Dedifferentiated amniotic fluid mesenchymal stem cell (primary cell): ENCODE measurements around the gene CIDEB.
A peak's percentile ranks its signal among the peaks of the same experiment; 100 is the strongest.

Experiments used
- DNase-seq: peaks from one replicate; pipeline ENCODE4 v3.0.0-alpha.2; 2016; ENCODE audit errors: extremely low spot score

Gene CIDEB

DNA sequence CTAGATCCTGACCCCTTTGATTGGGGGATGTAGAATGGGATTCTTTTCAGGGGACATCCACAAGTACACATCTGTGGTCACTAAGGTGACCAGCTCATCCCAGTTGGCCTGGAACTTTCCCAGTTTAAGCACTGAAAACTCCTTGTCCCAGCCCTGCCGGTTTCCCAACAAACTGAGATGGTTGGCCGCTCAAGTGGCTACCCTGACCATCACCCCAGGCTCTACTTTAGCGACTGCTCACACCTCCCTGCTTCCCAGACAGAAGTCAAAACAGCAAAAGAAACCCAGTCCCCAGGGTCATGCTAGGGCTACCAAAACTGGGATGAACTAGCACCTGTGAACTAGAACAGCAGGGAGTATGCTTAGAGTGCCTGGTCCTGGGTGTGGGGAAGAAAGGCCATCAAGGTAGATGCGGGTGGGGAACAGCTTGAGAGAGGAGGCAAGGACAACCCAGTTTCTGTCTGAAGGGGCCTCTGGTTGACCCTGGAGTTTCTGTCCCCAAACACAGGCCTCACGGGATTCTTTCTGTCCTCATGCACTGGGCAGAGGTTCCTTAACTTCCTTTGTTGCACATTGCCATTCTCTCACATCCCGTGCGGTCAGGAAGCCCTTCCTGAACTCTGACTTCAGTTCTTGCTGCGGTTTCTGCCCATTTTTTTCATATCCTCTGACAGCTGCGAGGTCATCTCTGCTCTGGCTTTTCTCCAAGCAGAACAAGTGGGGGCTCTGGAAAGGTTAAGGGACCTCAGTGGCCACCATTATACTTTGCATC is 5.1 kb upstream of the CIDEB start:
- no peak for DNase-seq

DNA sequence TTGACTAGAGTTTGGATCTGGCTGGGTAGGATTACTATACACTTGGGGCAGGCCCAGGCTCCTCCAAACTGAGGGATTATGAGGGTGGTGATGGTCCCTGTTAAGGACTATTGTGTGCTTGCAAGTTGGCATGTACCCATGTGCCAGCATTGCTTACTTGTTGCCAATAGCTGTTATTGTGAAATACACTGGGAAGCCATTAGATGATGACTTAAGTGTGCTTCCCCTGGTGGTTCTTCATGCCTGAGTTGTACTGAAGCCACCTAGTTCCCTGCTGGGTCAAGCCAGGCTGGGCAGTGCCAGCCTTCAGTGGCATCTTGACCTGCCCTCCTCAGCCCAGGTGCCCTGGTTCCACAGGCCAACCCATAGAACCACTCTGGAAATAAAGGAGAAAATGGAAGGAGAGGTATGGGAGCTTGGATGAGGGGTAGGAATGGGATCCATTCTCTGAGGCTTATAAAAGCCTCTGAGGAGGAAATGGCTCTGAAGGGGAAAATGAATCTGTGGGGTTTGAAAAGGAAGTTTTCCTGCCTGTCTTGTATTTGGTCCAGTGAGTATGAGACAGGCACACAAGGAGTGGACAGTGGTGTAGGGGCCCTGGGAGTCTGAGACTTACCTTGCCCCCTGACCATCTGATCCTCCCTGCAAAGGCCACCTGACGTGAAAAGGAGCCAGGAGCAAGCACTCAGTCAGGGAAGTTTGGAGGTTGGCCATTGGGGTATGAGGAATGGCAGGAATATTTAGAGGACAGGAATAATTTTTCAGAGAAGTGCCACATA is 4.2 kb upstream of the CIDEB start:
- DNase-seq: no peak

DNA sequence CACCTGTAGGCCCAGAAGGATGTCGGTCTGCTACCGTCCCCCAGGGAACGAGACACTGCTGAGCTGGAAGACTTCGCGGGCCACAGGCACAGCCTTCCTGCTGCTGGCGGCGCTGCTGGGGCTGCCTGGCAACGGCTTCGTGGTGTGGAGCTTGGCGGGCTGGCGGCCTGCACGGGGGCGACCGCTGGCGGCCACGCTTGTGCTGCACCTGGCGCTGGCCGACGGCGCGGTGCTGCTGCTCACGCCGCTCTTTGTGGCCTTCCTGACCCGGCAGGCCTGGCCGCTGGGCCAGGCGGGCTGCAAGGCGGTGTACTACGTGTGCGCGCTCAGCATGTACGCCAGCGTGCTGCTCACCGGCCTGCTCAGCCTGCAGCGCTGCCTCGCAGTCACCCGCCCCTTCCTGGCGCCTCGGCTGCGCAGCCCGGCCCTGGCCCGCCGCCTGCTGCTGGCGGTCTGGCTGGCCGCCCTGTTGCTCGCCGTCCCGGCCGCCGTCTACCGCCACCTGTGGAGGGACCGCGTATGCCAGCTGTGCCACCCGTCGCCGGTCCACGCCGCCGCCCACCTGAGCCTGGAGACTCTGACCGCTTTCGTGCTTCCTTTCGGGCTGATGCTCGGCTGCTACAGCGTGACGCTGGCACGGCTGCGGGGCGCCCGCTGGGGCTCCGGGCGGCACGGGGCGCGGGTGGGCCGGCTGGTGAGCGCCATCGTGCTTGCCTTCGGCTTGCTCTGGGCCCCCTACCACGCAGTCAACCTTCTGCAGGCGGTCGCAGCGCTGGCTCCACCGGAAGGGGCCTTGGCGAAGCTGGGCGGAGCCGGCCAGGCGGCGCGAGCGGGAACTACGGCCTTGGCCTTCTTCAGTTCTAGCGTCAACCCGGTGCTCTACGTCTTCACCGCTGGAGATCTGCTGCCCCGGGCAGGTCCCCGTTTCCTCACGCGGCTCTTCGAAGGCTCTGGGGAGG is 3.1 kb upstream of the CIDEB start, which contains the start of gene LTB4R:
Gene LTB4R, plus strand, starts transcription at position 857 of the 959 bp plus-strand sequence. CDS start 4,150 bp downstream, outside the sequence.
- no peak for DNase-seq

DNA sequence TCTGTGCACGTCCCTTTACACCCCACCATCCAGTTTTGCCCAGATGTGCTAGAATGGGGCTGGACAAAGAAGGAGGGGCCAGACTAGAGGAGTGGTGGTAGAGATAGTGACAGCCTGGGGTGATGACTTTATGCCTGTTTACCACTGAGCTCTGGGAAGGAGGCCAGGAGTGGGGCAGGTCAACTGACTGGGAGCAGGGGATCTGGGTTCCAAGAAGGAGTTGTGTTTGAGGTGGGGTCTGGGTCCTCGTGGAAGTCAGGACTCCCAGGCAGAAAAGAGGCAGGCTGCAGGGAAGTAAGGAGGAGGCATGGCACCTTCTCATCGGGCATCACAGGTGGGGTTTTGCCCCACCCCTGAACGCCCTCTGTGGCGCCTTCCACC is 2.5 kb upstream of the CIDEB start:
- DNase-seq: no peak

DNA sequence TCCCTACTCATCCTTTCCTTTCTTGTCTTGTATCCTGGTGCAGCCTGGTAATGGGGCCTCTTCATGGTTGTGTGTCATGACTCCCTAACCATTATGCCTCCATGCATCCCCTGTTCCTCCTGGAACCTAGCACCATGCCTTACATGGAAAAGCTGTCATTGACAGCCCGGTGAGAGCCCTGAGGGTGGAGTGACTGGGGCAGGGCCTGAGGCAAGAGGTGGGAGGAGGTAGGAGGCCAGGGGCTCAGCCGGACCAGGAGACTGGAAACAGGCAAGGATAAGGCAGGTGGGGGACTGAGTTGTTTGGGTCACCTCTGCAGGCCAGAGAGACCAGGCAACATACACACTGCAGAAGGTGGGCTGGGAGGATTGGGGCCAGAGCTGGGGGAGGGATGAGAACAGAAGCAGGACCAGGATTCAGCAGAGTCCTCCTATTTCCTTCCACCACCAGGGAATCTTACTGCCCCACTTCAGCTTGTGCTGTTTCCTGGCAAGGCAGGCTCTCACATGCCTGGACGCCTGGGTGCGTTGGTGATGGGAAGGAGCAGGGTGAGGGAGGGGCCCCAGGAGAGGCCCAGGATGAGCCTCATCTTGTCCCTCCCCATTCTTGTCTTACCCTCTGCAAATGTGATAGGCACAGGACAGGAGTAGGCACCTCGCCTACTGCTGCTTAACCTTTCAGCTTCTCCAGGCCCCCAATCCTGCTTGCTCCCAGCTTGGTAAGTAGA is 1.9 kb upstream of the CIDEB start, which contains the start of gene LTB4R2:
Gene LTB4R2, plus strand, starts transcription at position 603 of the 727 bp plus-strand sequence. CDS start 525 bp downstream, outside the sequence.
- DNase-seq: no peak

DNA sequence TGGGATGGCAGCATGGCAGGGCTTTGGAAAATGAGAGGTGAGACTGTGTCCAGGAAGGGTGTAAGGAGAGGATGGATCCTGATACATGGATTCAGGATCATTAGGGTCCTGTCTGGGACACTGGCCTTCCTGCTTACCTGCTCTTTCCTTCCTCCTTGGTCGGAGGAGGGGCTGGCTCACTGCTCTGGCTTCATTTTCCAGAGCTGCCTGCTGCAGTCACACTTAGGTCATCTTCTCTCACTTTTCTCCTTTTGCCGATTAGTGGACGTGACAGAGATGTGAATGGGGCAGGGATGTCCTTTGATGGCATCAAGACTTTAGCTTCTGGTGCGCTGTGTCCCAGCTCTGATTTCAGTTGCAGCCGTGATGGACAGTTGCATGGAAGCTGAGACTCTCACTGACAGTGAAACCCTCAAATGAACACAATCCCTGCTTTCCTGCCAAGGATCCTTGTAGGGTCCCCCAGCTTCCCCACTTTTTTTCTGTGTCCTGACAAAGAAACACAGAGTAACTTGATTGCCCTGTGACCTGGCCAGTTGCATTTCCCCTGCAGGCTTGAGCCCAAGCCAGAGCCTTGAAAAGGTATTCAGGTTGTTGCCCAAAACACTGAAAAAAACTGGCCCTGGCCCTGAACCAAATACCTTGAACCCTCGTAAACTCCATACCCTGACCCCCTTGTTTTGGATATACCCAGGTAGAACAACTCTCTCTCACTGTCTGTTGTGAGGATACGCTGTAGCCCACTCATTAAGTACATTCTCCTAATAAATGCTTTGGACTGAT is 756 bp upstream of the CIDEB start:
- no peak for DNase-seq

DNA sequence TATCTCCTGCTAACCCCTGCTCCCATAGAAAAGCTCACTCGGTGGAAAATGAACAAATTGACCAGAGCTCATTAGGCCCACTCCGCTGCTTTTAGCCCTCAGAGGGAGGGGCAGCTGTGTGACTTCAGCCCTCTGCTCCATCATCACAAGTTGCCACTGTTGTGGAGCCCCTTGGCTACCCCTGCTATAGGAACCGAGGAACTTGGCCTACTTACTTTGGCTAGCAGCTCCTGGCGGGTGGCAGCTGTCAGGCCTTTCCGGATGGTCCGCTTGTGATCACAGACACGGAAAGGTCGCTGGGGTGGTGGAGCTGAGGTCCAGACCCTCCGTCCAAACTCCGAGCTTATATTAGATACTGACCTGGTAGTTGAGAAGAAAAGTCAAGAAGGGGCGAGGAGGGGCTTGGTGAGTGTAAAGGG is 612 bp downstream of the CIDEB start:
- DNase-seq: no peak

DNA sequence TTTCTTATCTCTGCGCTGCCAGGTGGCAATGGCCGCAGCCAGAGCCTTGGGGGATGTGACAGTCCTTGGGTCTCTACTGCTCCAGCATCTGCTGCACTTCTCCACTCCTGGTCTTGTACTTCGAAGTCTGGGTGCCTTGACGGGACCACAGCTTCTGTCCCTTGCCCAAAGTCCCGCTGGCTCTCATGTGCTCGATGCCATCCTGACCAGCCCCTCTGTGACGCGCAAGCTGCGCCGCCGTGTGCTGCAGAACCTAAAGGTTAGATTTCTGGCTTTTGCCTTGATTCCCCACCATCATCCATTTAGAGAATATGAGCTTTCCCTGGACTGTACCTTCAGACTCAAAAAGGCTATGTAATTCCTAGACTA is 3.8 kb downstream of the CIDEB start:
- no peak for DNase-seq

DNA sequence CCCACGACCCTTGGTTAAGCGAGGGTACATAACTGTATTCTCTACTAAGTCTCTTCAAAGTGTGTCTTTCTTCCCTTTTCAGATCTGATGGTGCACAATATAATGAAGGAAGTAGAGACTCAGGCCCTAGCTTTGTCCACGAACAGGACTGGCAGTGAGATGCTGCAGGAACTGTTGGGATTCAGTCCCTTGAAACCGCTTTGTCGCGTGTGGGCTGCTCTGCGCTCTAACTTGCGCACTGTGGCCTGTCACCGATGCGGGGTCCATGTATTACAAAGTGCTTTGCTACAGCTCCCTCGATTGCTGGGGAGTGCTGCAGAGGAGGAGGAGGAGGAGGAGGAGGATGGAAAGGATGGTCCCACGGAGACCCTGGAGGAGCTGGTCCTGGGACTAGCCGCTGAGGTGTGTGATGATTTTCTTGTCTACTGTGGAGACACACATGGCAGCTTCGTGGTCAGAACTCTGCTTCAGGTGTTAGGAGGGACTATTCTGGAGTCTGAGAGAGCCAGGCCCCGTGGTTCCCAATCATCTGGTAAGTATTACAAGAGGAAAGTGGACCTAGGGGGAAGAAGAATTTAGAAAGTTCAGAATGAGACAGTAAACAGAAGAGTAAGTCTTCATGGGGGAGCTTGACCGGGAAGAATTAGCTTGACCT is 7.3 kb downstream of the CIDEB start:
- no peak for DNase-seq

DNA sequence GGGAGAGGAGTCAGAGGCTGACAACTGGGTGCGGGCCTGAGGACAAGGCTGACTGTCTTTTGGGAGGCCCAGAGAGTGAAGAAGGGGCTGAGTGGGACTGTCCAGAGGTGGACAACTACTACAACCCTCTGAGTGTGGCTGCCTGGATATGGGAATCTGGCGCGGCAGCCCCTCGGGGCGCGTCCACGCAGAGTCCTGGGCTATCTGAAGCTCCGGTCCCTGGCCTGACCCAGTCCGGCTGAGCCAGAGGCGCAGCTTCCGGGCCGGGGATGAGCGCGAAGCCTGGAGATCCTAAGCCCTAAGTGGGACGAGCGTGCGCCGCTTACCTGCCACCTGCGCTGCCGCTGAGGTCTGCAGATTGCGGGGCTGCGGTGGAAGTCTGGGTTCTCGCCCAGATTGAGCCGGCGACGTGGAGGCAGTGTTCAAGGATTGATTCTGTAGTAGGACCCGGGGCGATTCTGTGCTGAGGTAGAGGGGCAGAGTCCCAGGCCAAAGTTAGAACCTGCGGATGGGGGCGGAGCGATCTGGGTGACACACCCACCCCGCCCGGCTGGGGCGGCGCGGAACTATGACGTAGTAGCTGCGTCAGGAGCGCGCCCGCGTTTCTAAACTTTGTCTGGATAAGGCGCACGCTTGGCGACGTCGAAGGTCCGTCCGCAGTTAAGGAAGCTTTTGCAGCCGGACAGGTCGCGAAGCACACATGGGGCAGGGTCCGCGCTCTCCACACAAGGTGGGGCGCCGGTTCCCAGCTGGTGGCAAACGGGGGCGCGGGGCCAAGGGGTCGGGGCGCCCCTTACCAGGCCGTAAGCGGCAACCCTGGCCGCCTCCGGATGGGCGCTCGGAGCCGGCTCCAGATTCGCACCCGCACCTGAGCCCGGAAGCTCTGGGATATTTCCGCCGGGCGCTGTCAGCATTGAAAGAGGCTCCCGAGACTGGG is 8.3 kb downstream of the CIDEB start, which contains the start of the genes DHRS1 and NOP9:
Gene DHRS1, minus strand, starts transcription at position 526 of the 937 bp plus-strand sequence. CDS start 674 bp downstream, outside the sequence.
Gene NOP9, plus strand, starts transcription at position 596 of the 937 bp plus-strand sequence. Its CDS starts 105 bp downstream, at position 701.
- peak; percentile 79 for DNase-seq

DNA sequence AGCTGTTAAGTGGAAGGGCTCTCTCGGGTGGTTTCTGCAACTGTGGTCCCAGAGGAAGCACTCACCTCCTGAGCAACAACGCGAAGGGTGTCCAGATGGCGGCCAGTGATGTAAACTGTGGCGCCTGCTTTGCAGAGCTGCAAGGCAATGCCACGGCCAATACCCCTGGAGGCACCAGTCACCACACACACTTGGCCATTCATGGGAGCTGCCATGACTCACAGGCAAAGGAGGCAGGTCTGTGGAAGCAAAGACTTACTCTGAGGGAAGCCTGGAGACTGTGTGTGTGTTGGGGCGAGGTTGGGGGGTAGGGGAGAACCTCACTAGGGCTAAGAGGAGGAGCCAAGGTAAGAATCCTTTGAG is 8.9 kb downstream of the CIDEB start:
- peak; percentile 51 for DNase-seq

DNA sequence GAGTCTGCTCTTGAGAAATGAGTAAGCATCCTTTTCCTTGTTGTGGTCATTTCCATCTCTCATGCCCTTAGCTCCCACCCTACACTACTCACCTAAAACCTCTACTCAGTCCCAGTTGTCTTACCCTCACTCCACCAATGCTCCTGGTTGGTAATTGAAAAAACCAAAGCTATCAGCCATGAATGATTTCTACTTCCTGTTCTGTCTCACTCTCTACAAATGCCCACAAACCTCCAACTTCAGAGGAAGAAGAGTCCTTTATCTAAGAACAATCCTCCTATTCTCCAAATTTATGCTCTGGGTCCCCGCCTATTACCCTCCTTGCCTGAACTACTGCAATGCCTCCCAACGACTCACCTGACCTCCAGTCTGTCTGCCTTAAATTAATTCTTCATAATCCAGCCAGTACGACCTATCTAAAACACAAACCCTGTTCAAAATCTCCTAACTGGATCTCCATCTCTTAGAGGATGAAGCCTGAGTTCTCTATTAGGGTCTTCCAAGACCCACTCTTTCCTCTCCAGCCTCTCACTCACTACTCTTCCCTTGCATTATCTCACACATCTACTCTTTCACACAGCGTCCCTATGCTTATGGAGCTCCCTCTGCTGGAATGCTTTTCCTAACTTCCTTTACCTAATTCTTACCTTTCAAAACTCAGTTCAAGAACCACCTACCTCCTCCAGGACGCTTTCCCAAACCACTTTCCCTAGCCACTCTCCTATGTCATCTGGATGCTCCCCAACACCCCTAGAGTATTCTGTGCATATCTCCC is 10.4 kb downstream of the CIDEB start:
- DNase-seq: no peak

DNA sequence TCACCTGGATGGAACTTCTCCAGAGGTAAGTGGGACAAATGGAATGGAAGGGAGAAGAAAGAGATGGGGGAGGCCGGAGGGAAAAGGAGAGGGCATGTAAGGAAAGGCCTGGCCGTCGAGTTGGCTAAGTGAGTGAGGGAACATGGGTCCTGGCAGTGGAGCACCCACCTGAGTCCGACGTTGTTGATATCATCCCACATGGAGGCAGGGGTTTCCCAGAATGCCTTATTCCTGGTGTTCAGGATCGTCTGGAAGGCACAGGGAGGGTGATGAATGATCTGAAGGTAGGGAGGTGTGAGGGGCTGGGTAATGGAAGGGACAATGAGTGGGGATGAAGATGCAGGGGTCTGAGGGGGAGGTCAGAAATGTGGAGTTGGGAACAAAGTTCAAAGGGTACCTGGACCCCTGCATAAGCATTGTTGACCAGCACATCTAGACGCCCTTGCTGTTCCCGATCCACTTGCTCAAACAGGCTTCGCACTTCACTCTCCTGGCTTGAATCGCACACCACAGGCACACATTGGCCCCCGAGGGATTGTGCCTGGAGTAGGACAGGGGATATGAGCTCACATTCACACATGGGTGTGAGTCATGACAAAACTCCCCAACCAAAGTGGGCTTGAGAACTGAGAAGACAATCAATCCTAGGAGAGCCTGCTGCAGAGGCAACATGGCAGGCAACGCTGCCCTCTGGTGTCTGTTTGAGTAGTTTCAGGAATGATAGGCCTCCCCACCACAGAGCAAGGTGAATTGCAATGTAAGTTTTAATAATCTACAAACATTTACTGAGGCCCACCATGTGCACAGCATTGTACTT is 11.2 kb downstream of the CIDEB start:
- DNase-seq: peak; percentile 88

DNA sequence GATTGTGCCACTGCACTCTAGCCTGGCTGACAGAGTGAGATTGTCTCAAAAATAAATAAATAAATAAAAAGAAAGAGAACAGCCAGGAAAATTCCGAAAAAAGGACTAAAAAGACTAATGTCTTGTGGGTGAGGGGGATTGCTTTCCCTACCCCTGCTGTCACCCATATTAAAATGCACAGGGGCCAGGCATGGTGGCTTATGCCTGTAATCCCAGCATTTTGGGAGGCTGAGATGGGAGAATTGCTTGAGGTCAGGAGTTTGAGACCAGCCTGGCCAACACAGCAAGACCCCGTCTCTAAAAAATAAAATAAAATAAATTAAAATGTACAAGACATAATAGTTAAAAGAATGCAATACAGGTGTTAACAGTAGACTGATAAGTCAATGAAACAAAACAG is 14.3 kb downstream of the CIDEB start:
- DNase-seq: no peak

DNA sequence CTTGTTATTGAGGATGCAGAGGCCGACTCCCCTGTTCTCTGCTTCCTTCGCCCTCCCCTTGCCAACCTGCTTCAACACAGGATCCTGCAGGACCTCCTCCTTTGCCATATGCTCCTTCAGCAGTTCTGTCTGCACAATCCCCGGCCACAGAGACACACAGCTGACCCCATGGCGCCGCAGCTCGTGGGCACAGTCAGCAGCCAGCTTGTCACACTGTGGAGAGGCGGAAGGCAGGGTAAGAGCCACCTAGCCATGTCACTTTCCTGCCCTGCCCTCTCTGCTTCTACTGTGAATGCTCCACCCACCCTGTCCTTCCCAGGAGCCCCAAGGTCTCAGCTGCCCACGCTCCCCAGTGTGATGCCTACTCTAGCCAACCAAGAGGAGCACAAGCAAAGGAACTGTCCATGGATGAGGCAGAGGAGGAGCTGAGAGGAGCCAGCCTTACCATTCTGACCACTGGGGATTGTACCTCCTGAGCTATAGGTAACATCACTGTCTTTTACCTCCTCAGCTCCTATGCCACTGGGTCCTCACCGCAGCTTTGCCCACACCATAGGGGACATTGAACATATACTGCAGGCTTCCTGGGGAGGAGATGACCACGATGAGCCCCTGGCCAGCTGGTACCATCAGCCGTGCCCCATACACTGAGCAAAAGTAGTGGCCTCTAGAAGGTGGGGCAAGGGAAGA is 15.5 kb downstream of the CIDEB start:
- DNase-seq: no peak

DNA sequence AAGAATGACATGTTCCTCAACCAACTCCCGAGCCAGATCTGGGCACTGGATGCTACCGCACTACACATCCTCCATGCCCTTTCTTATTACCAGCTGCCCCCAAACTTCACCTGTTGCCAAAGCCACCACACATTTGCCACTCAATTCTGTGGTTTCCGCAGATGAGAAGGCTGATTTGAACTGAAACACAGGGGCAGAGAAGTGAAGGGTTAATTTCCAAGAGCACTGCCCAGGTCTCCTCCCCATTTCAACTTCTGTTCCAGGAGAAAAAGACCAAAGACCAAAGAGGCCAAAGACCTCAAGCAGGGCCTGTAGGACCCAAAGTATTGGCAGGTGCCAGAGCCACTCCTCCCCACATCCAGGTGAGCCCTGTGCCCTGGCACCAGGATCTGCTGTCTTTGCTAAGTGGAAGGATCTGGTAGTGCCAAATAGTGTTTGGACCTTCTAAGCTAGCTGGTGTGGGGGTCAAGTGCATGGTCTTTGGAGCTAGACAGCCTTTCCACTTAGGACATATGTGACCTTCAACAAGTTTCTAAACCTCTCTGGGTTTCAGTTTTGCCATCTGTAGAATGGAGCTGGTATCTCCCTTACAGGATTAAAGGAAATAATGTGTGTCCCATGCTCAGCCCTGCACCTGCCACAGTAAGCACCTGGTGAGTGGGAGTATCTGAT is 16.2 kb downstream of the CIDEB start:
- no peak for DNase-seq
